Pons (tissue), 1 donor: ENCODE measurements around the gene TMC8.

Experiments
- DNase-seq: peaks from one replicate; pipeline ENCODE4 v3.0.0-alpha.2; 2016; ENCODE audit warnings: low spot score

The TMC8 gene, protein sequence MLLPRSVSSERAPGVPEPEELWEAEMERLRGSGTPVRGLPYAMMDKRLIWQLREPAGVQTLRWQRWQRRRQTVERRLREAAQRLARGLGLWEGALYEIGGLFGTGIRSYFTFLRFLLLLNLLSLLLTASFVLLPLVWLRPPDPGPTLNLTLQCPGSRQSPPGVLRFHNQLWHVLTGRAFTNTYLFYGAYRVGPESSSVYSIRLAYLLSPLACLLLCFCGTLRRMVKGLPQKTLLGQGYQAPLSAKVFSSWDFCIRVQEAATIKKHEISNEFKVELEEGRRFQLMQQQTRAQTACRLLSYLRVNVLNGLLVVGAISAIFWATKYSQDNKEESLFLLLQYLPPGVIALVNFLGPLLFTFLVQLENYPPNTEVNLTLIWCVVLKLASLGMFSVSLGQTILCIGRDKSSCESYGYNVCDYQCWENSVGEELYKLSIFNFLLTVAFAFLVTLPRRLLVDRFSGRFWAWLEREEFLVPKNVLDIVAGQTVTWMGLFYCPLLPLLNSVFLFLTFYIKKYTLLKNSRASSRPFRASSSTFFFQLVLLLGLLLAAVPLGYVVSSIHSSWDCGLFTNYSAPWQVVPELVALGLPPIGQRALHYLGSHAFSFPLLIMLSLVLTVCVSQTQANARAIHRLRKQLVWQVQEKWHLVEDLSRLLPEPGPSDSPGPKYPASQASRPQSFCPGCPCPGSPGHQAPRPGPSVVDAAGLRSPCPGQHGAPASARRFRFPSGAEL

DNA sequence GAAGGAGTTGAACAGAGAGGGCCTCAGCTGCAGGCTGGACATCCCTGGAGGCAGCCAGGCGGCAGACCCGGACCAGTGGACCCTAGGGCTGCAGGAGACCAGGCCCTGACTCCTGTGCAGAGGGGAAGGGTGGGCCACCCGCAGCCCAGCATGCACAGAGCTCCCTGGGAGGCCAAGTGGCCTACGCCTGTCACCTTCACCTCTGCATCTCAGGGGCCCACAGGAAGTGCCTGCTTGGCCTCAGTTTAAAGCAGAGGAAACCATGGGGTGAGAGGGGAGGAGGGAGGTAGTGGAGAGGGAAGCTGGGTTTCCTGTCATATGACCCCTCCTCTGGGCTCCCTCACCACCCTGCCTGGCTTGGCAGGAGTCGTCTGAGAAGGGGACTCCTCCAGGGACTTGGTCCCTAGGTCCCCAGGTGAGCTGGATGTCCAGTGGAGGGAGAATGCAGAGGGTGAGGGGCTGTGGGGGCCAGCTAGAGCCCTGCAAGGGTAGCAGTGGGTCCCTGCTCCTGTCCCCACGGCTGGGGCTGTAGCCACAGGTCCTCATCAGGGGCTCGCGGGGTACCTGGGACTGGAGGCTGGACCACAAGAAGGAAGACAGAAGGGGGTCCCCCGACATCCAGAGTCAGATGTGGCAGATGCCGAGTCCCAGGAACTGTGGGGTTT is at the start of gene TMC8:
TMC8 (plus strand) TSS at position 335 of the 665 bp plus-strand sequence. CDS start 818 bp downstream, outside the sequence.
- DNase-seq, result no peak

DNA sequence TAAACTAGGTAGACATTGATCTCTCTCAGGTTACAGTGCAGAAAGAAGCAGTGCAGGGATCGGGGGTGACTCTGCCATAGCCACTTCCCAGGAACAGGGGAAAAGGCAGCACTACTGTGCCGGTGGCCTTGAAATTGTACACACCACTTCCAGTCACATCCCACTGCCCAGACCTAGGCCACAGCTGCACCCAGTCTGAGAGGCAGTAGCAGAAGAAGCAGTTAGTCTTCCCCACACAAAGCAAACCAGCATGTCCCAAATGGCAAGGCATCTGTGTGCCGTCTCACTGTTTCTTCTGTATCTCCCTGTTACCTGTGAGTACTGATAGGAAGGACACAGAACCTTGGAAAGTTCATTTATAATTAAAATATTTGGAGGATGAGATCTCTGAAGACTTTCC is 49.0 kb upstream of the TMC8 start:
- no peak for DNase-seq

DNA sequence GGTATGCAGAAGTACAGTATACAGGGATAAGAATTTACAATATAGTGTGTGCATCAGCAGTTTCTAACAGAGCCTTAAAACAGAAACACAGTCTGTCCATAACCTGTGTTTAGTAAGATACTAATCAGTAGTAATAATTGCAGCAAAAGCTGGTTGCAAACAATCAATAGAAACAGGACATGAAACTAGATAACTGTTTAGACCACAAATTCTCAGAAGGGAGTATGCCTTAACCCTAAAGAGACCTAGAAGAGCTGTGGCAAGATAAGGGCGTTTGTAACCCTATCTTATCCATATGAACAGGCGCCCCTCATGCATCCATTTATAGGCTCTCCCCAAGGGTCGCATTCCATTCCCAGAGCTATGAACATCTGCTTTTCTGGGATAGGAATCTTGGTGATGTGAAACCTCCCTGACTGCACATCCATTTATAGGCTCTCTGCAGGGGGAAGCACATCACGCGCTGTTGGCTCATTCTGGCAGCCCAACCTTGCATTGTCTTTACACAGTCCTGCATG is 48.2 kb upstream of the TMC8 start:
- DNase-seq, result peak; percentile 58

DNA sequence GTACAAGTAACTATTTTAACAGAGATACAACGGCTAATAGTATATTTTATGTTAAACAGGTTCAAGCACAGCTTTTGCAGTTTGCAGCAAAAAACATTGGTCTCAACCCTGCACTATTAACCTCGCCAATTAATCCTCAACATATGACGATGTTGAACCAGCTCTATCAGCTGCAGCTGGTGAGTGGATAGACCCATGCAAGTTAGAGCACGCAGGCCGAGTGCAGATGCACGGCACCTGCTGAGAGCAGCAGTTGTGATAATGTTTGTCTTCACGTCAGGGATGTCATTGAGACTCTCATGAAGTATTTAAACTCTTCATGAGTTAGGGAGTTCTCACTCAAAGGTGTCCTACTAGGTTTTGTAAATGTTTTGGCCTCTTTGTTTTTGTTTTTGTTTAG is 47.6 kb upstream of the TMC8 start:
- DNase-seq, result peak; percentile 49

DNA sequence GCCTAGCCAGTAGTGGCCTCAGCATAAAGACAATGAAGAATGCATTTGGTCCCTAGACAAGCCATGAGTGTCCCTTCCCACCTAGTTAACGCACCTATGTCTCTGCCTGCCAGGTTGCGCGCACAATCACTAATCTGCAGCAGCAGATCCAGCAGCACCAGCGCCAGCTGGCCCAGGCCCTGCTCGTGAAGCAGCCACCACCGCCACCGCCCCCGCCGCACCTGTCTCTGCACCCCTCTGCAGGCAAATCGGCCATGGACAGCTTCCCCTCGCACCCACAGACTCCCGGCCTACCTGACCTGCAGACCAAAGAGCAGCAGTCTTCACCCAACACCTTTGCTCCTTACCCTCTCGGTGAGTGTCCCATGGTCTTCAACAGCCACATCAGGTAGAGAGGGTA is 43.8 kb upstream of the TMC8 start:
- DNase-seq, result no peak

GRCh38 chr17:78088529-78088928 is 42.0 kb upstream of the TMC8 start:
- no peak for DNase-seq

- peak; percentile 48 for DNase-seq
Measured at GRCh38 chr17:78089576-78090281, 40.8 kb upstream of the TMC8 start.

DNA sequence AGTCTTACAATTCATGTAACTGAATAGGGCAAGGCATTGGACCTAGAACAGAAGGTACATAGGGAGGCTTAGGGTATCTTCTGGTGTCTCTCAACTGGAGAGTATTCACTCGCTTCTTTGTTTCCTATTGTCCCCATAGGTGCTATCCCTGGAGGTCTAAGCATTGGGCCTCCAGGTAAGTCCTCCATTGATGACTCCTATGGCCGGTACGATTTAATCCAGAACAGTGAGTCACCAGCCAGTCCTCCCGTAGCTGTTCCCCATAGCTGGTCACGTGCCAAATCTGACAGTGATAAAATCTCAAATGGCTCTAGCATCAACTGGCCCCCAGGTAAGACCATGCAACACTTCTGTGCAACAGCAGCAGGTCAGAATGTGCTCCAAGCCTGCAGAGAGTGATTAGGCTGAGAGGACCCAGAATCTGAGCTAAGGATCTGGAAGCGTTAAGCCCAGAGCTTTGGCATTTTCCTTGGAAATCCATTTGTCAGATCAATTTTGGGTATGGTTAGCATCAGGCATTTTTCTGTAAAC is 37.7 kb upstream of the TMC8 start:
- DNase-seq, result no peak

DNA sequence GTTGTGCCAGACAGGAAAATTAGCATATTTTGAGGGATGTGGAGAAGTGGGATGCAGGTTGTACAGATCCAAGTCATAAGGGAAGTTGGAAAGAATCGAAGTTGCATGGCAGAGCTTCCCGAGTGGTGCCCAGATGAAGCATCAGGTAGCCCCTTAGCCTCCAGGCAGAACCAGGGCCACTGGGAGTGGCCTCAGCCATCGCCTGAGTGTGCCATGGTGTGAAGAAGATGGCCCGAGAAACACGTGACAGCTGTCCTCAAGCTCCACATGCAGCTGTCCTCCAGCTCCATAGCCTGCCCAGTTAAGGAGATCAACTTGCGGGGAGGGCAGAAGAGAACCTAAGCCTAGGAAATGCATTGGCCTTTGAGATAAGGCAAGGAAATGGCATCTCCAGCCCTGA is 35.5 kb upstream of the TMC8 start:
- no peak for DNase-seq

- no peak for DNase-seq
Measured at GRCh38 chr17:78096093-78096492, 34.5 kb upstream of the TMC8 start.

- no peak for DNase-seq
Measured at GRCh38 chr17:78101112-78101511, 29.5 kb upstream of the TMC8 start.

GRCh38 chr17:78101542-78101941 is 29.0 kb upstream of the TMC8 start:
- no peak for DNase-seq

DNA sequence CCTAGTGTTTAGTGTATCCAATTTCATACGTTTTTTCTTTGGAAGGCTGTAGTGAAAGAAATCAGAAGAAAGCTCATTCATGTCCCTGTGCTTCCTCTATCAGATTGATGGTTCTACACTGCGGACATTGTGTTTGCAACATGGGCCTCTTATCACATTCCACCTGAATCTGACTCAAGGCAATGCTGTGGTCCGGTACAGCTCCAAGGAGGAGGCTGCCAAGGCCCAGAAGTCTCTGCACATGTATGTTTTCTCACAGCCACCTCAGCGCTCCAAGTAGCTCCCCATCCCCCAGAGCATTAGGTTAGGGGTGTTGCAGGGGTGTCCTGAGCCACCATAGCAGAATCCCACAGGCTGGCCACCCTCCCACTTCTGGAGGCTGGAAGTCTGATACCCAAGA is 27.3 kb upstream of the TMC8 start:
- DNase-seq, result no peak

GRCh38 chr17:78104540-78104941 is 26.0 kb upstream of the TMC8 start:
- DNase-seq, result no peak

- no peak for DNase-seq
Measured at GRCh38 chr17:78105101-78105500, 25.5 kb upstream of the TMC8 start.

GRCh38 chr17:78105551-78105950 is 25.0 kb upstream of the TMC8 start:
- DNase-seq, result no peak

- no peak for DNase-seq
Measured at GRCh38 chr17:78106211-78106610, 24.4 kb upstream of the TMC8 start.

GRCh38 chr17:78107457-78107856 is 23.1 kb upstream of the TMC8 start:
- no peak for DNase-seq

GRCh38 chr17:78107976-78108725 is 22.4 kb upstream of the TMC8 start:
- DNase-seq, result no peak

- no peak for DNase-seq
Measured at GRCh38 chr17:78108726-78109488, 21.7 kb upstream of the TMC8 start.

DNA sequence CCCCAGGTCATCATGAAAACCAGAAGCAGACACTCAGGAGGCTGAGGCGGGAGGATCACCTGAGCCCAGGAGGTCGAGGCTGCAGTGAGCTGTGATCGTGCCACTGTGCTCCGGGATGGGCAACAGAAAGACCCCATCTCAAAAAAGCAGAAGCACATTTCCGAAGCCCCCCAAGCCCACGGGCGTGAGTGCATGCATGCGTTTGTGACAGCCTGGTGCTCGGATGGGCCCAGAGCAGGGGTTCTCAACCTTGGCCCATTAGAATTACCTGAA is 21.1 kb upstream of the TMC8 start:
- no peak for DNase-seq
